Keratinocyte (primary cell): ENCODE data around the gene NUP43. TPM values are rescaled to one million over a fixed set of nuclear protein-coding genes. Genes with fewer than 3 reads are reported as not detected.

Experiments used
- DNase-seq: peaks from one replicate; pipeline ENCODE4 v3.0.0-alpha.2; 2011; ENCODE audit warnings: low read depth, missing footprints, low spot score
- FAIRE-seq: peaks from 2 replicates; lab custom pipeline; 2011; peaks lifted over from hg19 to GRCh38; lab: Jason Lieb, UNC
- H2AFZ ChIP-seq: 2 replicates; pipeline ENCODE4 v1.6.0; 2012; ENCODE audit warnings: low read length, control low read depth, inconsistent platforms; ENCODE audit not compliant: control insufficient read depth
- H3K27ac ChIP-seq: 2 replicates; pipeline ENCODE4 v1.5.1; 2011; ENCODE audit warnings: low read length; ENCODE audit not compliant: control insufficient read depth, insufficient read depth
- H3K27me3 ChIP-seq: 3 replicates; pipeline ENCODE4 v1.6.0; 2011; ENCODE audit warnings: low read length; ENCODE audit not compliant: control insufficient read depth, insufficient read depth; ENCODE audit errors: extremely low read depth
- H3K36me3 ChIP-seq, 2 experiments: 2 replicates in 1 of 2; 3 replicates in 1 of 2; pipeline ENCODE4 v1.5.1; 2011; ENCODE audit warnings: low read length in 2 of 2, mild to moderate bottlenecking in 1 of 2; ENCODE audit not compliant: control insufficient read depth in 2 of 2, insufficient read depth in 2 of 2; ENCODE audit errors: extremely low read depth in 1 of 2
- H3K4me1 ChIP-seq: 3 replicates; pipeline ENCODE4 v1.5.1; 2011; ENCODE audit warnings: low read length; ENCODE audit not compliant: control insufficient read depth, insufficient read depth; ENCODE audit errors: extremely low read depth
- H3K4me2 ChIP-seq: 3 replicates; pipeline ENCODE4 v1.6.0; 2011; ENCODE audit warnings: low read depth, low read length; ENCODE audit not compliant: control insufficient read depth, insufficient read depth; ENCODE audit errors: extremely low read depth
- H3K4me3 ChIP-seq, 3 experiments: fragments of 200-600 bp in 1 of 3; sonication (generic) in 1 of 3; 2 replicates in 2 of 3; 3 replicates in 1 of 3; pipeline ENCODE4 v1.5.1; 2011 to 2016; ENCODE audit warnings: low read length in 3 of 3, mild to moderate bottlenecking in 3 of 3, control low read depth in 2 of 3, inconsistent platforms in 1 of 3, low read depth in 1 of 3, mixed read lengths in 1 of 3, mixed run types in 1 of 3, moderate library complexity in 1 of 3; ENCODE audit not compliant: control insufficient read depth in 2 of 3, insufficient read depth in 2 of 3; ENCODE audit errors: extremely low read depth in 1 of 3
- H3K79me2 ChIP-seq: 2 replicates; pipeline ENCODE4 v1.6.0; 2012; ENCODE audit warnings: low read length; ENCODE audit not compliant: control insufficient read depth, insufficient read depth
- H3K9ac ChIP-seq: 3 replicates; pipeline ENCODE4 v1.6.0; 2011; ENCODE audit warnings: low read length; ENCODE audit not compliant: control insufficient read depth, insufficient read depth; ENCODE audit errors: extremely low read depth
- H3K9me1 ChIP-seq: 3 replicates; pipeline ENCODE4 v1.6.0; 2011; ENCODE audit warnings: low read length; ENCODE audit not compliant: control insufficient read depth, insufficient read depth; ENCODE audit errors: extremely low read depth
- H3K9me3 ChIP-seq: 2 replicates; pipeline ENCODE4 v1.5.1; 2012; ENCODE audit warnings: low read depth, low read length; ENCODE audit not compliant: control insufficient read depth
- H4K20me1 ChIP-seq: 3 replicates; pipeline ENCODE4 v1.6.0; 2011; ENCODE audit warnings: low read length; ENCODE audit not compliant: control insufficient read depth, insufficient read depth; ENCODE audit errors: extremely low read depth
- EZH2 ChIP-seq: IDR thresholded peaks from one replicate; pipeline ENCODE4 v1.6.1; 2012; ENCODE audit warnings: inconsistent platforms, mild to moderate bottlenecking, low read length, moderate library complexity
- dilution Hi-C: fragments of 300-500 bp; cut with MboI; formaldehyde crosslinking; loops from one replicate; pipeline ENCODE4 v1.7.0; 2020; ENCODE audit warnings: low sequenced_read_pairs; ENCODE audit not compliant: extremely low pct_ligation_motif_present
- polyA plus RNA-seq, 5 experiments: library from polyadenylated mRNA; depleted of rRNA in 3 of 5; stranded (reverse) in 3 of 5; stranded (forward) in 1 of 5; unstranded in 1 of 5; fragments of >200 nt; gene quantifications; 1 replicate in 1 of 5; 2 replicates in 3 of 5; 3 replicates in 1 of 5; pipeline versions ENCODE4 v1.2.1 to v1.2.3, GENCODE V29; 2011 to 2012; ENCODE audit warnings: missing spikeins in 2 of 5, low read depth in 1 of 5, low replicate concordance in 1 of 5
- TF ChIP-seq, protein P1 (sequence below), 3 experiments: IDR thresholded peaks in 1 of 3; conservative IDR thresholded peaks in 1 of 3; optimal IDR thresholded peaks in 1 of 3; 2 replicates in 2 of 3; 3 replicates in 1 of 3; pipeline versions ENCODE3 to v1.5.1; 2011; ENCODE audit warnings: low read length in 3 of 3, mild to moderate bottlenecking in 3 of 3, moderate library complexity in 2 of 3, control low read depth in 1 of 3, inconsistent platforms in 1 of 3; ENCODE audit not compliant: insufficient read depth in 2 of 3; ENCODE audit errors: extremely low read depth in 1 of 3

The NUP43 gene
- polyA plus RNA-seq, 1 donor (not counting 4 experiments of a cell fraction or from before 2014, with no cell fraction given) = 33.8 TPM

DNA sequence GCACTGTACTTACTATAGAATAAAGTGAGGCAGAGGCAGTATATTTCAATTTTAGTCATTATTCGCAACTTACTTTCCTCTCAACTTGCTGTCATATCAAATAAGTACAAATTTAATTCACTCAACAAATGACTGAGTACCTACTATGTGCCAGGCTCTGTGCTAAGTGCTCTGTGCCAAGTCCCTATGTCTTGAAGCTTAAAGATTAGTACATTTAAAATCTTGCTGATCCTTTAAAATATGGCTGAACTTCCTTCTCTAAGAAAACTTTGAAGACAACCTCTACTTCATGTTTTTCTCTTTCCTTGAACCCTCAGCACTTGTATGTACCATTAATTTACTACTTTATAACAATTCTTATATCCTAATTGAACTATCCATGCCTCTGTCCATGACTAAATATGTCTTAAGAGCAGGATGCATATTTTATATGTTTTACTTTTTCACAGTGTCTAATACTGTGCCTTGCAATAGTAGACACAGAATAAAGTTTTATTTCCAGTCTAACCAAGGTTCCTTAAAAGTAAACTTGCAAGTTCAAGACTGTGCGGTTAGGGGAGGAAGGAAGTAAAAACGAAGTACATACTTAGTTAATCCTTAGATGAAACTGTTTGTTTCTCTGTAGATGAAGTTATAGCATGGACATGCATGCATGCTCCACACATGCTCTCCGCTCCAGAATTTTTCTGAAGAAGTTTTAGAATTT, 18.4 kb downstream of the NUP43 start:
- Histone ChIP-seq H3K9me1 (no peaks in the 10 kb centered on the region), H3K4me2 (no peak overlapping the region), H4K20me1 (no peaks in the 10 kb centered on the region), H2AFZ (no peak overlapping the region), H3K9ac (no peak overlapping the region), H3K9me3 (no peaks in the 10 kb centered on the region), H3K4me3 (no peak overlapping the region), H3K79me2 (no peaks in the 10 kb centered on the region), H3K27me3 (no peaks in the 10 kb centered on the region), H3K27ac (no peak overlapping the region), H3K4me1 (no peaks in the 10 kb centered on the region), H3K36me3 (peaks cover 13 to 18% of the 10 kb centered on the region in 2 experiments)
- FAIRE-seq (no peak), DNase-seq (no peak)
- TF ChIP-seq EZH2 = no peak
- TF ChIP-seq, protein P1, sequence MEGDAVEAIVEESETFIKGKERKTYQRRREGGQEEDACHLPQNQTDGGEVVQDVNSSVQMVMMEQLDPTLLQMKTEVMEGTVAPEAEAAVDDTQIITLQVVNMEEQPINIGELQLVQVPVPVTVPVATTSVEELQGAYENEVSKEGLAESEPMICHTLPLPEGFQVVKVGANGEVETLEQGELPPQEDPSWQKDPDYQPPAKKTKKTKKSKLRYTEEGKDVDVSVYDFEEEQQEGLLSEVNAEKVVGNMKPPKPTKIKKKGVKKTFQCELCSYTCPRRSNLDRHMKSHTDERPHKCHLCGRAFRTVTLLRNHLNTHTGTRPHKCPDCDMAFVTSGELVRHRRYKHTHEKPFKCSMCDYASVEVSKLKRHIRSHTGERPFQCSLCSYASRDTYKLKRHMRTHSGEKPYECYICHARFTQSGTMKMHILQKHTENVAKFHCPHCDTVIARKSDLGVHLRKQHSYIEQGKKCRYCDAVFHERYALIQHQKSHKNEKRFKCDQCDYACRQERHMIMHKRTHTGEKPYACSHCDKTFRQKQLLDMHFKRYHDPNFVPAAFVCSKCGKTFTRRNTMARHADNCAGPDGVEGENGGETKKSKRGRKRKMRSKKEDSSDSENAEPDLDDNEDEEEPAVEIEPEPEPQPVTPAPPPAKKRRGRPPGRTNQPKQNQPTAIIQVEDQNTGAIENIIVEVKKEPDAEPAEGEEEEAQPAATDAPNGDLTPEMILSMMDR (optimal IDR thresholded peaks at IDR 0.05 in 1 of 3, IDR thresholded peaks at IDR 0.05 in 1 of 3, conservative IDR thresholded peaks at IDR 0.05 in 1 of 3; ENCODE audit: extremely low read depth in 1 of 3, insufficient read depth in 2 of 3, low read length in 3 of 3) = no peak
- dilution Hi-C loops = no loop called here

DNA sequence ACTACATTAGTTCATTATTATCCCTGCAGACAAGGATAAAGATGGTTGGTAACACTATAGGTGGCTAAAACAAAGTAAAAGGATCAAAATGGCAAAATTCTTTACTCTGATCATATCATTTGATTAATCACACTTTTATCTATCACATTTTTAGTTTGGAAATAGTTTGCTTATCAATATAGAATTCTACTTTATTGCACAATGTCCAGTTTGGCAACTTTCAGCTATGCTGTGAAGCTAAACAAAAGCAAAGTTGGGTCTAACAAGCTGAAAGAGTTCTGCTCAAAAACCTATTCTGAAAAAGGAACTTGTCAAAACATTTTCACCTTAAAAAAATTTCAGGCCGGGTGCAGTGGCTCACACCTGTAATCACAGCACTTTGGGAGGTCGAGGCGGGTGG, 20.5 kb downstream of the NUP43 start:
- Histone ChIP-seq H3K36me3 (peaks cover 11 to 18% of the 10 kb centered on the region in 2 experiments), H3K9me1 (no peaks in the 10 kb centered on the region), H3K79me2 (no peaks in the 10 kb centered on the region), H4K20me1 (no peaks in the 10 kb centered on the region), H3K27ac (no peak overlapping the region), H3K9me3 (no peaks in the 10 kb centered on the region), H3K4me2 (no peak overlapping the region), H3K9ac (no peak overlapping the region), H3K4me3 (no peak overlapping the region), H3K4me1 (no peaks in the 10 kb centered on the region), H2AFZ (no peak overlapping the region), H3K27me3 (no peaks in the 10 kb centered on the region)
- FAIRE-seq (no peak), DNase-seq (no peak)
- dilution Hi-C loops = no loop called here
- no peak for TF ChIP-seq EZH2
- TF ChIP-seq, protein P1 (optimal IDR thresholded peaks at IDR 0.05 in 1 of 3, IDR thresholded peaks at IDR 0.05 in 1 of 3, conservative IDR thresholded peaks at IDR 0.05 in 1 of 3; ENCODE audit: extremely low read depth in 1 of 3, insufficient read depth in 2 of 3, low read length in 3 of 3) = no peak
